GDM1 (cell line): ENCODE results near the gene TENM4.

ENCODE experiments used
- DNase-seq: peaks from one replicate; lab custom pipeline; 2025; lab: John Stamatoyannopoulos, UW

Gene TENM4

DNA sequence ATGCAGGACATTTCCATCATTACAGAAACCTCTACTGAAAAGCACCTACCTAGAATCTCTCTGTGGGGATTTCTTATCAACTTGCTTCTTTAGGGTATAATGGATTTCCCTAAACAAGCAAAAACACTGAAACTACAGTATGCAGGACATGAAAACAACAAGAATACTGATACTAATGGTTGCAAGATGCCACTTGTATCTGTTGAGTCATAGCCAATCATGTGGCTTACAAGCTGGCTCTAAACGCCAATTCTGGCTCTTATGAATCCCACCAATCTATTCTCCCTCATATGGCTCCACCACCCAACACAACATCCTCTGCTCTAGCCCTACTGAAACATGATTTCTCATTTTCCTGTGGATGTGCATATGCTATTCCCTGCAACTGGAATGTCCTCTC lies 22.6 kb downstream of the TENM4 start:
- DNase-seq = no peak

DNA sequence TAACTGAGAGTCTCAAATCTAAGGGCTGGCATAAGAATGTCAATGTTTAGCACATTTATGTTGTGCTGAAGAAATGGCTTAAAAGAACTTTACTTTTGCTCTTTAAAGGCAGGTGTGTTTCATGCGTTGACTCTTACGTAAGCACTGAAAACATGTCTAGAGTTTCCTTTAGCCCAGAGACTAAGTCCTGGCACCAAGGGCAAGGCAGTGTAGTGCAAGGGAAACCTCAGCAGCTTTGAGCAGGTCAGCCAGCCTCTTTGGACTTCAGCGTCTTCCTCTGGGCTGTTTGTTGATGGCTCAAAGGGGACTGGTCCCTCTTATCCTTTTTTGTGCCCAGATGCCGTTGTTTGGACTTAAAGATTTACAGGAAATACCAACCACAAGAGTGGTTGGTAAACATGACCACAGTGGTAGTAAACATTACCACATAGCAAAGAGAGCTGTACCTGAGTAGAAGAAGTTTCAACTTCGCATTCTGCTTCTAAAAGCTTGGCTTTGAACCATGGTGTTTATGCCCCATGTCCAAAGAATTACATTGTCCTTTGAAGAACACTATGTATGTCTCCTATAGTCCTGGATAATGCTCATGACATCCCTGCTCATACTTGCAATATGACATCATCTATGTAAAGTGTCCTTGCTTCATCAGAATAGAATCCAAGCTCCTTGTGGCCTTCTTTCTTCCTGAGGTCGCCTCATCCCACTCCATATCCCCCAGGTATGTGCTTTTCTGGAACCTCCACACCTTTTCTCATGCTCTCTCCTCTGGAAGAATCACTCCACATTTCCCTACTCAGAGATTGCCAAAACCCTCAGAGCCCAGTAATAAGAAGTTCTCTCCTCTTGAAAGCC lies 23.5 kb downstream of the TENM4 start:
- DNase-seq = no peak

DNA sequence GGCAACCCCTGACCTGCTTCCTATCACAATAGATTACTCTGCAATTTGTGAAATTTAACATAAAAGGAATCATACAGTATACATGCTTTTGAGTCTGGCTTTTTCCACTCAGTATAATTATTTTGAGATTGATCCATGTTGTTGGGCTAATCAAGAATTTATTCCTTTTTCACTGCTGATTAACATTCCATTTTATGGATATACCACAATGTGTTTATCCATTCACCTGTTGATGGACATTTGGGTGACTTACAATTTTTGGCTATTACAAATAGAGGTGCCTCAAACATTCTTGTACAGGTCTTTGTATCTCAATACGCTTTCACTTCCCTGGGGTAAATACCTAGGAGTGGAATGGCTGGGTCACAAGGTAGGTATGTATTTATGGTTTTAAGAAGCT lies 24.9 kb downstream of the TENM4 start:
- DNase-seq = no peak

DNA sequence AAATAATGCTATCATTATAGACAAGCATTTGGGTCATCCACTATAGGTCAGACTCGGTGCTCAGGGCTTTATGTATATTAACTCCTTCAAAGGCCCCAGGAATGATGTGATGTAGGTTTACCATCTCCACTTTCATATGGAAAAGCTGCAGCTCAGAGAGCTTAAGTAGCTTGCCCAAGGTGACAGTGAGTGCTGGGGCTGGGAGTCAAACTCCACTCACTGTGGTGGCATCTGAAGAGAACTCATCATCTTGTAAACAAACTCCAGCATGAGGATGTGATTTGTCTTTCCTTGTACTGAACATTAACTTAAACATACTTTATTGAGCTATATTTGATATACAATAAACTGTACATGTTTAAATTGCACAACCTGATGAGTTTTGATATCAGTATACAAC lies 25.4 kb downstream of the TENM4 start:
- no peak for DNase-seq

DNA sequence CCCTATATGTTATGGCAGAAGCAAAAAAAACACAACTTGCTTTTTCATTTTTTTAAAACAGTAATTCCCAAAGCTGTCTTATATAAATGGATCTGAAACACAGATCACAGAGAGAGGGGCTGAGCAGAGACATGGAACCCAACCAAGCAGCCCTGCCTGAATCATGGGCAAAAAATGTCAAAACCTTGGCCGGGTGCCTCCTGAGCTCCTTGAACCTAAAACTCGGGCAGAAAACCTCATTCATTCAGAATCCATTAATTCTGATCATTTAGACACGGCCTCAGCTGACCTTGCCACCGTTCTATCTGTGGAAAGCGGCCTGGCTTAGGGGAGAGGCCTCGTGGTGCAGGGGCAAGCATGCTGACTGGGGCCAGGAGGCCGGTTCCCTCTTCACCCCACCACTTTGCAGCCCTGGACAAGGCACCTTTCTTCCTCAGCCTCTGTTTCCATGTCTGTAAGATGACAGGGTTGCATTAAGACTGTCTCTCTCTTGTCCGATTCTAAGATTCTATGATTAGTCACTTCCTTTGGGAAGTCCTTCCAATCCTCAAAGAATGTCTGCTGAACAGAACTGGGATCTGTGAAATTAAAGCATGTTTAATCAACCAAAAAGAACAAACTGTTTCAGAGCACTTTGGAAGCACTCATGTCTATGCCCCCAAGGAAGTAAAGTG lies 26.0 kb downstream of the TENM4 start:
- no peak for DNase-seq

DNA sequence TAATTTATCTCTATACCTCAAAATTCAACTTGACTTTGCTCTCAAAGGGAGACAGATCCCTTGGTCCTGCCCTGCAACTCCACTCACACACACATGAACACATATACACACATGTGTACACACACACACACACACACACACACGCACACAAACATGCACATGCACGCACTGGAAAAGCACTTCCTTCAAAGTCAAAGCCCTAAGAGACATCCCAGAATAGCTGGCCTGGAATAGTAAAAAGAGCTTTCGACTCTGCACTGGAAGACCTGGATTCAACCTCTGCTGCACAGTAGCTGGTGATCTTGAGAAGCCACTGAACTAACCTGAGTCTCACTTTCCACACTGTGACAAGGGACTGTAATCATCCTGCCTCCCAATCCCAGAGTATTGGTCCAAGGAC lies 26.8 kb downstream of the TENM4 start:
- DNase-seq = no peak

DNA sequence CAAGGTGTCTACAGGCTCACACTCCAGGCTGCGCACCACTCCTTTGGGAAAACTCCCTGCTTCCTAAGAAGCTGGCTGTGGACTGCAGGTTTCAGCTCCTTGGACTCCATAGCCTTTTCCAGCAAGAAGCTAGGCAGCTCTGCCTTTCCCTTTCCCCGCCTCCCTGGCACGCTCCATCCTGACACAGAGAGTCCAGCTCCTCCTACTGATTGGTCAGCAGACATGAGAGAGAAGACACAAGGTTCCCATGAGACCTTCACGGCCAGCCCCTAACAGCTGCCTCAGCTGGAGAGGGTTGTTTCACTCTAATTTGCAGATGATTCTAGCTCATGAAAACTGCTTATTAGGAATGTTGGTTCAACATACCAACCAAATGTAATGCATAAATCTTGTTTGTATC lies 27.6 kb downstream of the TENM4 start:
- no peak for DNase-seq

DNA sequence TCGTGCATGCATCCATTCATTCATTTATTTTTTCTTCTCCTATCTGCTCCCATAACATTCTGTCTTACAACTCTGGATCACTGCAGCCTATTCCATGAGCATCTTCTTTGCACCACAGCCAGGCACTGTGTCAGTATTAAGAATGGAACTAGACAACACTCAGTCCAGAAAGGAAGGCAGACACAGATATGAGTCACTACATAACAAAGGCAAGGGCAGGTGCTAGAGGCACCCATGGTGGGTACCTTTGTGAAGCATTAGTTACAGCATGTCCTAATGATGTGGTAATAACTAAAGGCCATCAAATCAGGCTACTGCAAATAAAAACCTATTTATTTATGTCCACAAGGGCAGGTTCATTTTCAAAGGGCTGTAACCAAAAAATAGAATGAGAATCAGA lies 28.1 kb downstream of the TENM4 start:
- no peak for DNase-seq

DNA sequence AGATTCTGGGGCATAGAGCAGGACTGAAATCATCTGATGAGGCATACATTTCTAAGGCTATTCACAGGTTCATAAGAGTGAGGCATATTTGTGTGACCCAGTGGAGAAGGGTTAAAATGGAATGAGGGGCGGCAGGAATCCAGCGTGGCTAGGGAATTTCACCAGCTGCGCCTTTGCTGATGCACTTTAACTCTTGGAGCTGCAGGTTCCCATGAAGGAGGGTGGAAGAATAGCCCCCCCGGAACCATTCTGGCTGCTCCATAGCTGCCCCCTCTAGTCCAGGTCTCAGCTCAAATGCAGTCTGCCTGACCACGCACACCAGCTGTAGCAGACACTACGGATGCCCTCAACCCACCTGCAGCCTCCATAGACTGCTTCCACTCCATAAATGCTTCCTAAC lies 31.5 kb downstream of the TENM4 start:
- no peak for DNase-seq

DNA sequence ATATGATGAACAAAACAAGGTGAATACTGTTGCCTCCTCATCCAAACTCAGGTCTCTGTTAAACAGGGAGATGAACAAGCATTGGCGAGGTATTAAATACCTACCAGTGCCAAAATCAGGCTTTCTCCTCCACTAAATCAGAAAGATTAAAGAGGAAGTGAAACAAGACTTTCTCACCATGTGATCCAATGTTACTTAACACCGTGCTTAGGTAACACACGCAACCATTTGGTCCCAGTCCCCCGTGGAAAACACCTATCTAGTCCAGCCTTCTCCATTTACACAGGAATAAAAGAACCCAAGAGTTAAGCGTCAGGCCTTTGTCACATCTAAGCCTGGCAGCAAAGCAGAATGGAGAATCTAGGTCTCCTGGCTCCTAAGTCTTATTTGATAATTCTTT lies 34.5 kb downstream of the TENM4 start:
- no peak for DNase-seq

DNA sequence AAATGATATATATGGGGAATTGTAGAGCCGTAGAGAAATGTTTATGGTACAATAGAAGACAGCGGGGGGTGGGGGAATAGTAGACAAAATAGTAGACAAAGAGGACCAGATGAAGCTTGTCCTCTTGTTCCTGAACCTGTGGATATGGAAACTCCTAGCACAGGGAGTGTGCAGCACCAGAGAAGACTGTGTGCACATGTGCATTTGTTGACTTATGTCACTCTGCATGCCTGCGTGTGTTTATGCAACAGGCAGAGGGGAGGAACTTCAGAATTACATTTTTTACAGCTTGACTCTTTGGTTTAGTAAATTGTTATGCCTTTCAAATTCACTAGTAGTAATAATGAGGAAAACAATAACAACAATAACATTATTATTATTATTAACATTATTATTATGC lies 36.0 kb downstream of the TENM4 start:
- no peak for DNase-seq

DNA sequence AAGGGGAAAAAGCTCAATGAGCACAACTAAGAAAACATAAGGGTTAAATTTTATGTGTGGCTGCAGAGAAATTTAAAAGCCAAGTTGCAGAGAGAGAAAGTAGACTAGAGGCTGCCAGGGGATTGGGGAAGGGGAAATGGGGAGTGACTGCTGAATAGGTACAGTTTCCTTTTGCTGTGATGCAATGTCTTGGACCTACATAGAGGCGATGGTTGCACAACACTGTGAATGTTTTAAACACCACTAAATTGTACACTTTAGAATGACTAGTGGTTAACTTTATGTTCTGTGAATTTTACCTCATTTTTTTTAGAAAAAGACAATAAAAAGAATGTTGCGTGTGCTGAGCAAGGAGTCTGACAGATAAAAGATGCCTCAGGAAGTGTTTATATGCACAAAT lies 36.5 kb downstream of the TENM4 start:
- no peak for DNase-seq

DNA sequence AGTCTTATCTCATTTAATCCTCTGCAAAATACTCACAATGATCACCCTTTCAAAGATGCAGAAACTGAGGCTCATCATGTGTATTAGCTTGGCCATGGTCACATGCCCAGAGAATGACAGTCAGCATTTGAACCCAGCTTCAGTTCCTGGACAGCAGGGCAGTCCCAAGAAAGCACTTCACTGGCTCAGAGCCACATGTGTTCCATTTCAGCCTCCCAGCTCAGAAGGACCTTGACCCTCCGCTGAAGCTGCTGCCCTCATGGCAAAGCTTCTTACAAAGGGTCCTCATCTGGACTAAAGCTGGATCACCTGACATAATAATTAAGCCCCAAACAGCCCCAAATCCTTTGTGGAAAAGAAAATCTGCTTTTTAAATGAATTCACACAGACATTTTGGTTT lies 37.0 kb downstream of the TENM4 start:
- DNase-seq = no peak

DNA sequence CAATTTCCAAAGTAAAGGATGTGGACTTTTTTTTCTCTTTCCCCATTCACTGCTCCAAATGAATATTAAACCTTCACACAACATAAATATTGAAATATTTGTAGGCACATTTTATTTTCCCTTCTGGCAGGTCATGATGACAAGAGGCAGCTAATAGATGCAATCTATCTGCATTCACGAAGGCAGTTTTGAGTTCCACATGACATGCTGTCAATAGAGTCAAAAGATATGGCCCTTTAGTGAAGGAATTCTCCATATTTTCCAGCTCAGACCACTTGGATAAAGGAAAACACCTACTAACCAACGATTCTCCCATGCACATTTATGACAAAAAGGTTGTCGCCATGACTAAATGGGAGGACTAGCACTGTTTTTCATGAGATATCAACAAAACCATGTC lies 37.9 kb downstream of the TENM4 start:
- DNase-seq = no peak

DNA sequence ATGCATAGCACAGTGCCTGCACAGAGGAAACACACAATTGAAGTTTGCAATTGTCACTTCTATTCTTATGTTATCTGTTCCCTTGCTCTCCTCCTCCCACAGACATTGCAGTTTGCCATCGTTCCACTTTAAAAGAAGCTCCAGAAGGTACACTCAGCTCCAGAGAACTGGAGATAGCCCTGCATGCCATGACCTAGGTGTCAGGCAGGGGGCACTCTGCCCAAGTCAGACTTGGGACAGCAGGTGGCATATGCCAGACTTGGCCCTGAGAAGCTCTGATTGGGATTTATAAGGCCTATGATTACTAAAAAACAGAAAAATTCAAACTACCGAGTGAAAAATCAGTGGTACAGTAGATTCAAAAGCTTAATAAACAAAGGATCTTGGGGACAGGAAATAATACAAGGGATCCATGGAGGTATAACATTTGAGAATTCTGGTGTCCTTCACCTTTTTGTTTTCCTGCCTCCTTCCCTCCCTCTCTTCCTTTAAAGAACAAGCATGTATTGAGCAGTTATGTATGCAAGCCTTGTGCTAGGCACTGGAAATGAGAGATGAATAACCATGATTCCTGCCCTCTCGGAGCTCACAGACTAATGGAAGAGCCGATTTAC lies 40.0 kb downstream of the TENM4 start:
- no peak for DNase-seq

DNA sequence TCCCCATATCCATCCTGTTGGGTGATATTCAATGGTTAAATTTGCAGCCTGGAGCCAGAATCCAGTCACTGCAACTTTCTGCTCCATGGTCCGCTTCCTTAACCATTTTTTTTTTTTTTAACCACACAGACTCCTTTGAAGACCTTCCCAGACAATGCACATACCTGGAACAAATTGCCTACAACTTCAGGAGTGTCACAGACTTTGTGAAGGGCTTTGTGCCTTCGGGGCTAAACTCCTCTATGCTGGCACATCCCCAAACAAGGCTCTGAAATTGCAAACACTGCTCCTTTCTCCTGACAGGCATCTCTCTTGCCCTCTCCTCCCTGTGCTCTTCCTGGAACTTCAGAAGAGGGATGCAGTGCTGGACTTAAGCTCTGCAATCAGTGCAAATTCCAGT lies 40.6 kb downstream of the TENM4 start:
- no peak for DNase-seq

DNA sequence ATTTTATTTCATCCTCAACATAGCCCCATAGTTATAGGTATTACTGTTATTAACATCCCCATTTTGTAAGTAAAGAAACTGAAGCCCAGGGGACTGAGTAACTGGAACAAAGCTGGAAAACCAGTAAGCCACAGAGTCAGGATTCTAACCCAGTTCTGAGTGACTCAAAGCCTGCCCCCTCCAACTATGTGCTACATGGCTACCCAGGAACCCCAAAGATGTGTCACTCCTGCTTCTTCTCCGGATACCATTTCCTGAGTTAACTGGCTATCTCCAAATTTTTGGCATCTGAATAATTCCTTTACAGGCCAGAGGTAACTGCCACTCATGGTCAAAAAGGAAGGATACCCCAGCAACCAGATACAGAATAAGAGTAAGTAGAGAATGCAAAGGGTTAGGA lies 43.6 kb downstream of the TENM4 start:
- DNase-seq = no peak

DNA sequence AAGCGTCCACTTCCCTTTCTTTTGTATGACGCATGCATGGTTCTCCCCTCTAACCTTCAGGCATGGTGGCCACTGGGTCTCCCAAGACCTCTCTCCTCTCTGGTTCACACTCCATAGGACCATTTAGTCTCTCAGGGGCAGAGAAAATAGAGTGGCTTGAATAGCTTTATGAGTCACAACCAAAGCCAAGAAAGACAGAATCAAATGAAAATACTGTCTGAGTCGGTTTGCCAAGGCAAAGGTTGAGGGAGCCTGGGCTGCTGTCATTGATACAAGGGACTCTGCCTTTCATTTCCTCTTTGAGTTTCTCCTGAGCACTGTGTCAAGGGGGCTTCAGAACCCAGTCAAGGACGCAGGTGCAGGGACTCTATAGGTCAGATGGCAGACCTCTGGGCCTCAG lies 44.2 kb downstream of the TENM4 start:
- DNase-seq = no peak

DNA sequence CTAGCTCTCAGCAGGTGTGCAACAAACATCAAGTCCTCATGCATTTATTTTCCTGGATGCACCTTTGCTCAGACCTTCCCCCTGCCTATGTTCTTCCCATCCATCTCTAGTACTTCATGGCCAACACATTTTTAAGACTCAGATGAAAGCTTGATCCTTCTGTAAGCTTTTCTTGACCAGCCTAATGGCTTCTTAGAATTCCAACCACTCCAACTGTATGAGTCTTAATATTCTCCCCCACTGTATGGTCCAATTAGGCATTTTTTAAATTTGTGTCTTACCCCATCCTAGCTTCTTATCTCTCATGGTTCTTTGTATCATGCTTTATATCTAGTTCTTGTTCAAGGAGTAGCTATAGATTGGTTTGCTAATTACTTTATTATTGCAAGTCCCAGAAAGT lies 44.8 kb downstream of the TENM4 start:
- no peak for DNase-seq

DNA sequence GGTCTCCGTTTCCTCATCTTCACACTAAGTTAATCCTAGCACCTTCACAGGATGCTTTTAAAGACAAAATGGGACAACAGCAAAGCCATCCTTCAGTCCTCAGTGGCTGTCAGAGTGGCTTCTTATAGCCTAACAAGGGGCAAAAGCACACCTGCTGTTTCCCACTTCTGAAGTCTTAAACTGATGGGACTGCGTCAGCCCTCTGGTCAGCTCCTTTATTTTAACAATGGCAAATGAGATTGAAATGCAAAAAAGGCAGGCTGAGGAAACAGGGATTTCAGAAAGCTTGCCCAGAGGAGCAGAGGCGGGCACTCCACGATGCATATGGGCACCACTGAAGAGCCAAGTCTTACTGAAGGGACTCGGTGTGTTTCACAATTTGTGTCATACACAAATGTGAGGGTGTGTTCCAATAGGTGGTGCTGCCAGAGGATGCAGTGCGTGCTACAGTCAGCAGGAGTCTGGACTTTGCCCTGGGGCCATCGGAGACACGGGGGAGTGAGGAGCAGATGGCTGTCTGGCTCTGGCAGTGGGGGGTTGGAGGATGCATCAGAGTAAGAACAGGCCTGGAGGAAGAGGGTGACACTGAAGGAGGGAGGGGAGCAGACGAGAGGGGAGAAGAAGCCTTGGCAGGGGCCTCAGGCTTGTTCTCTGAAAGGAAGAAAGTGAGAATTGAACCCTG lies 47.3 kb downstream of the TENM4 start:
- no peak for DNase-seq

DNA sequence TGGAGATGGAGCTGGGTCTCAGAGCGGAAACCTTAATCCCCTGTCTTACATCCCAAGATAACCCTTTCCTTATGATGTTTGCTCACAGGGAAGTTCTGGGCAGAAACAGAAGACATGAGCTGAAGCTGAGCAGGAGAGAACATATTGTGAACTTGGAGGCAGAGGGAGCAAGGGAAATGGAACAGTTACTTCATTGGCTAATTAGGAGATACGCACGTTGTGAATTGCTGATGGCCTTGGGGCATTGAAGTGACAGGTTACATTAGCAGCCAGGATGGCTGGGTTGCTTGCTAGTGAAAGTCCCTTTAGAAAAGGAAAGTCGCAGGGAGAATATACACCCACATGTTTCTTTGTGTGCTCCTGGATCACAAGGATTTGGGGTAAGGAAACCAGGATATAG lies 48.7 kb downstream of the TENM4 start:
- DNase-seq = no peak

DNA sequence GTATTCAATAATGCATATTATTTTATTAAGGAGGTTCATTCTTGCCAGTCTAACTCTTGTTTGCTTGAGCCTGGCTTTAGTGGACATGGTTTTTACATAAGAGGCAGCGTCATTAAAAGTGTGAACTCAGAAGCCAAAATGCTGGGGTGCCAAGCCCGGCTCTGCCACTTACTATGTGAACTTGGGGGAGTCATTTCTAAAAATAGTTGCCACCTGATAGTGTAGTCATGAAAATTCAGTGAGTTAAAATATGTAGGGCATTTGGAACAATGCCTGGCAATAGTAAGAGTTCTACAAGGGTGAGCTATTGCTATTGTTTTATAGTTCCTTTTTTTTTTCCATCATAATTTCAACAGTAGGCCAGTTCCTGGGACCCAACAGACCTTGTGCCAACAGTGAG lies 49.9 kb downstream of the TENM4 start:
- DNase-seq = no peak

DNA sequence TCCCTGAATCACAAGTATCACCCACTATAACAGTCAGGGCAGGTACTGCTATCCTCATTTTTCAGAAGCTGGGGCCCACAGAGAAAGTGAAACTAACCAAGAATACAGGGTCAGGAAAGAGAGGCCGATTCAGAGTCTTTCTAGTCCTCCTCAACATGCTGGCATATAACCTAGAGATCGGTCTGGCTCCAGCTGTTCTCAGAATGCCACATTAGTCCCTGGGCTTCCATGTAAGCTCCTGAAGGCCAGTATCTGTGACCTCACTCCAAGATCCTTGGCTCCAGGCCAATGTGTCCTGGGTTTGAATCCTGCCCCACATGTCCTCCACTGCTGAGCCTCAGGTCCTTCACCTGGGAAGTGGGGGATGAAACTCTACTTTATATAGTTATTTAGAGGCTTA lies 50.4 kb downstream of the TENM4 start:
- DNase-seq = no peak
